SK-N-SH (cell line): ENCODE data around the gene GSTCD. TPM values are rescaled to one million over a fixed set of nuclear protein-coding genes. Genes with fewer than 3 reads are reported as not detected.
A peak's percentile ranks its signal among the peaks of the same experiment; 100 is the strongest.

Source experiments
- CTCF ChIA-PET: fragments of 300-600, 350-600 bp; formaldehyde crosslinking; extraction: SDS; loops from one replicate; lab custom pipeline; 2021; lab: Yijun Ruan, JAX
- POLR2A ChIA-PET: fragments of 350-600 bp; sonication (Branson Sonifier 250); formaldehyde crosslinking; extraction: SDS; loops from one replicate; lab custom pipeline; 2020; ENCODE audit warnings: antibody characterized with exemption, inconsistent platforms; lab: Yijun Ruan, JAX
- DNase-seq: peaks from one replicate; pipeline ENCODE4 v3.0.0; 2012
- H2AFZ ChIP-seq: fragments of 200-600 bp; sonication (generic); 2 replicates; pipeline ENCODE4 v1.8.1; 2016; ENCODE audit warnings: antibody characterized with exemption, mild to moderate bottlenecking, low read depth
- H3F3A ChIP-seq: fragments of 200-600 bp; sonication (generic); replicated peaks from 2 replicates; pipeline ENCODE3; 2016; ENCODE audit warnings: antibody characterized with exemption, mild to moderate bottlenecking; ENCODE audit not compliant: insufficient read depth
- H3K27ac ChIP-seq, 2 experiments: fragments of 200-500 bp in 1 of 2; fragments of 200-600 bp in 1 of 2; sonication (Bioruptor generic) in 1 of 2; sonication (generic), shearing (Covaris generic) in 1 of 2; 2 replicates each; pipeline versions ENCODE4 v1.5.1 to v1.6.1; 2014 to 2016; ENCODE audit warnings: low read depth in 2 of 2, inconsistent platforms in 1 of 2, low read length in 1 of 2, mild to moderate bottlenecking in 1 of 2, mixed read lengths in 1 of 2
- H3K27me3 ChIP-seq: fragments of 200-600 bp; sonication (generic), shearing (Covaris generic); 2 replicates; pipeline ENCODE4 v1.6.1; 2016; ENCODE audit warnings: mixed run types; ENCODE audit not compliant: insufficient read depth
- H3K36me3 ChIP-seq, 2 experiments: fragments of 200-500 bp in 1 of 2; fragments of 200-600 bp in 1 of 2; sonication (Bioruptor generic) in 1 of 2; sonication (generic) in 1 of 2; replicated peaks in 1 of 2; 2 replicates each; pipeline versions ENCODE3 to v1.5.1; 2014 to 2016; ENCODE audit warnings: low read length in 1 of 2, mild to moderate bottlenecking in 1 of 2; ENCODE audit not compliant: insufficient read depth in 2 of 2, control insufficient read depth in 1 of 2
- H3K4me1 ChIP-seq, 2 experiments: fragments of 200-500 bp in 1 of 2; fragments of 200-600 bp in 1 of 2; sonication (Bioruptor generic) in 1 of 2; sonication (generic), shearing (Covaris generic) in 1 of 2; 2 replicates each; pipeline versions ENCODE4 v1.5.1 to v1.6.1; 2014 to 2016; ENCODE audit warnings: low read depth in 1 of 2, low read length in 1 of 2, mixed run types in 1 of 2; ENCODE audit not compliant: insufficient read depth in 2 of 2, control insufficient read depth in 1 of 2
- H3K4me2 ChIP-seq: fragments of 200-600 bp; sonication (generic), shearing (Covaris generic); 2 replicates; pipeline ENCODE4 v1.6.1; 2017; ENCODE audit warnings: mixed run types
- H3K4me3 ChIP-seq, 2 experiments: fragments of 200-500 bp in 1 of 2; fragments of 200-600 bp in 1 of 2; sonication (Bioruptor generic) in 1 of 2; sonication (generic), shearing (Covaris generic) in 1 of 2; 2 replicates each; pipeline versions ENCODE4 v1.5.1 to v1.8.1; 2014 to 2016; ENCODE audit warnings: low read depth in 2 of 2, inconsistent platforms in 1 of 2, low read length in 1 of 2, mild to moderate bottlenecking in 1 of 2, mixed read lengths in 1 of 2, moderate library complexity in 1 of 2
- H3K79me2 ChIP-seq: fragments of 200-600 bp; sonication (generic); 2 replicates; pipeline ENCODE4 v1.8.1; 2017; ENCODE audit warnings: mild to moderate bottlenecking; ENCODE audit not compliant: insufficient read depth
- H3K9ac ChIP-seq: fragments of 200-600 bp; sonication (generic); 2 replicates; pipeline ENCODE4 v1.6.1; 2017; ENCODE audit warnings: mixed run types
- H3K9me2 ChIP-seq: fragments of 200-600 bp; sonication (generic); 2 replicates; pipeline ENCODE4 v1.6.1; 2017; ENCODE audit warnings: mixed run types
- H3K9me3 ChIP-seq: fragments of 200-600 bp; sonication (generic); 2 replicates; pipeline ENCODE4 v1.6.1; 2017; ENCODE audit warnings: mixed run types, mild to moderate bottlenecking, moderate library complexity
- H4K20me1 ChIP-seq: fragments of 200-600 bp; sonication (generic); 2 replicates; pipeline ENCODE4 v1.6.1; 2017; ENCODE audit warnings: mild to moderate bottlenecking, mixed run types; ENCODE audit not compliant: insufficient read depth
- CTCF ChIP-seq: fragments of 200-600 bp; sonication (generic); IDR thresholded peaks from 2 replicates; pipeline ENCODE4 v1.6.1; 2017; ENCODE audit warnings: antibody characterized with exemption, mild to moderate bottlenecking, moderate library complexity
- FOXM1 ChIP-seq: IDR thresholded peaks from 2 replicates; pipeline ENCODE4 v1.4.0; 2012; ENCODE audit warnings: low read depth, mild to moderate bottlenecking
- IRF3 ChIP-seq: fragments of 150-350 bp; IDR thresholded peaks from 2 replicates; pipeline ENCODE4 v1.6.1; 2016; ENCODE audit warnings: mild to moderate bottlenecking, low read depth, low read length
- JUND ChIP-seq: IDR thresholded peaks from 2 replicates; pipeline ENCODE4 v1.4.0; 2012
- NRF1 ChIP-seq: IDR thresholded peaks from 2 replicates; pipeline ENCODE4 v1.6.1; 2012; ENCODE audit warnings: low read depth, mild to moderate bottlenecking, low read length
- RAD21 ChIP-seq: IDR thresholded peaks from 2 replicates; pipeline ENCODE4 v1.6.1; 2012; ENCODE audit warnings: mild to moderate bottlenecking, low read length
- RXRA ChIP-seq: IDR thresholded peaks from 2 replicates; pipeline ENCODE4 v1.4.0; 2012; ENCODE audit warnings: low read depth, mild to moderate bottlenecking, borderline replicate concordance
- SMC3 ChIP-seq: IDR thresholded peaks from 2 replicates; pipeline ENCODE4 v1.6.1; 2012; ENCODE audit warnings: low read depth, low read length, improper control_type of control experiment
- TCF12 ChIP-seq: IDR thresholded peaks from 2 replicates; pipeline ENCODE4 v1.4.0; 2012
- WGBS: methylation state at CpG from one replicate; pipeline ENCODE4 v1.1.6; 2017; ENCODE audit warnings: low lambda C conversion rate; 5-methylcytosine and 5-hydroxymethylcytosine counted together
- polyA plus RNA-seq, 3 experiments: library from polyadenylated mRNA; depleted of rRNA; stranded (reverse); fragments of >200 nt; gene quantifications; 2 replicates each; pipeline ENCODE4 v1.2.3, GENCODE V29; 2012

The GSTCD gene
- polyA plus RNA-seq, 1 of the 3 experiments (the other 2 are of a cell fraction), result 4.8 TPM

- peak overlapping the region; percentile 33; the same call in 1 of the 2 replicates for H3K4me2 ChIP-seq
- no peak for TF ChIP-seq CTCF
- TF ChIP-seq RXRA, result no peak
- no peak for TF ChIP-seq IRF3
- no peak for TF ChIP-seq NRF1
- no peak for TF ChIP-seq TCF12
- no peak for TF ChIP-seq FOXM1
- H3K9ac ChIP-seq, result peak overlapping the region; percentile 3; the same call in 1 of the 2 replicates
- H3K9me2 ChIP-seq, result no peaks in the 10 kb centered on the region
- CTCF ChIA-PET, result interaction anchor here (0.6 to 1.8 kb wide), 22 partner anchors 10 to 575 kb away, joined by 3 to 27 read pairs (median 4); partner anchors contain the start of gene PPA2
- H3K9me3 ChIP-seq, result no peaks in the 10 kb centered on the region
- peak overlapping the region in 1 of 2 experiments; percentile 69; a peak in 2 of 4 replicates for H3K27ac ChIP-seq
- no peak overlapping the region for H3K4me3 ChIP-seq
- H3K36me3 ChIP-seq, result peaks cover 1 to 13% of the 10 kb centered on the region in 2 experiments
- H3F3A ChIP-seq, result peaks cover 17% of the 10 kb centered on the region
- no peaks in the 10 kb centered on the region for H4K20me1 ChIP-seq
- peaks cover 4 to 16% of the 10 kb centered on the region in 2 experiments; a peak in 3 of 4 replicates for H3K4me1 ChIP-seq
- H3K27me3 ChIP-seq, result no peaks in the 10 kb centered on the region
- 59% methylated on average over 1 of the region's 1 CpG for WGBS
- H3K79me2 ChIP-seq, result peaks cover 43% of the 10 kb centered on the region
- POLR2A ChIA-PET, result no interaction called here
- no peak overlapping the region for H2AFZ ChIP-seq
- DNase-seq, result no peak
Observed at GRCh38 chr4:105714932-105715331, 6.3 kb downstream of the GSTCD start.

- H3F3A ChIP-seq, result peaks cover 17% of the 10 kb centered on the region
- peaks cover 34% of the 10 kb centered on the region for H3K79me2 ChIP-seq
- H3K27ac ChIP-seq, result no peak overlapping the region
- peaks cover 5 to 19% of the 10 kb centered on the region in 2 experiments for H3K36me3 ChIP-seq
- no peaks in the 10 kb centered on the region for H3K27me3 ChIP-seq
- no peak overlapping the region for H3K4me2 ChIP-seq
- H3K4me3 ChIP-seq, result no peak overlapping the region
- ChIA-PET POLR2A (no interaction called here), CTCF (interaction anchor here (0.6 to 1.8 kb wide), 24 partner anchors 11 to 575 kb away, joined by 3 to 27 read pairs (median 3); partner anchors contain the start of gene PPA2)
- no peaks in the 10 kb centered on the region for H3K9me2 ChIP-seq
- no peak overlapping the region; the same call in 1 of the 2 replicates for H2AFZ ChIP-seq
- no peaks in the 10 kb centered on the region for H4K20me1 ChIP-seq
- peak; percentile 17 for DNase-seq
- peaks cover 2 to 16% of the 10 kb centered on the region in 2 experiments; a peak in 3 of 4 replicates for H3K4me1 ChIP-seq
- peak; percentile 61 for TF ChIP-seq RAD21
- TF ChIP-seq CTCF, result peak; percentile 74
- 0 out of 2 replicates have a peak, but pooled peaks have one; percentile 23 for TF ChIP-seq SMC3
- no peak for TF ChIP-seq JUND
- no peaks in the 10 kb centered on the region for H3K9me3 ChIP-seq
- WGBS, result 48% methylated on average over 4 of the region's 4 CpGs
- no peak overlapping the region for H3K9ac ChIP-seq
Observed at GRCh38 chr4:105715692-105716278, 7.2 kb downstream of the GSTCD start.
